Stimulated activated CD8-positive, alpha-beta memory T cell treated with anti-CD3 and anti-CD28 coated beads, Interleukin-12 subunit alpha, Interleukin-12 subunit beta, amount 100 ng/mL, for 1 hour (primary cell): Measurements from ENCODE around the gene AK4.

Experiments used
- DNase-seq: peaks from one replicate; pipeline ENCODE4 v3.0.0-alpha.2; 2020; ENCODE audit warnings: low read depth

Gene AK4

DNA sequence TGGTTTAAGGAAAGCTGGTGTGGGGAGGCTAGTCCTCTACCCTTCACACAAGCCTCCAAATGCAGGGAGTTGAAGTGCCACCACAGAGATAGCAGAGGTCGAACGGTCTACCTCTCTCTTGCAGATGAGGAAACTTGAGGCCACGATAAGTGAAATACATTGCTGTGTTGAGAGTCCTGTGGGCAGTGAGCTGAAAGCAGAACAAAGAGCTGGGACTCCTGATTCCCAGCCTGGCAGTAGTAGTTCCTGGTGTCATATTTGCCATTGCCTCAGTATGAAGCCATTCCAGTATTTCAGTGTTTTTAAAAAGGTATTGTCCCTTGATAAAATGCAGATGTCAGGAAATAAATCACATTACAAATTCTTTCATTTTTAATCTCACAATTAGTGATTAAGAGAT lies 28.6 kb downstream of the AK4 start:
- no peak for DNase-seq

DNA sequence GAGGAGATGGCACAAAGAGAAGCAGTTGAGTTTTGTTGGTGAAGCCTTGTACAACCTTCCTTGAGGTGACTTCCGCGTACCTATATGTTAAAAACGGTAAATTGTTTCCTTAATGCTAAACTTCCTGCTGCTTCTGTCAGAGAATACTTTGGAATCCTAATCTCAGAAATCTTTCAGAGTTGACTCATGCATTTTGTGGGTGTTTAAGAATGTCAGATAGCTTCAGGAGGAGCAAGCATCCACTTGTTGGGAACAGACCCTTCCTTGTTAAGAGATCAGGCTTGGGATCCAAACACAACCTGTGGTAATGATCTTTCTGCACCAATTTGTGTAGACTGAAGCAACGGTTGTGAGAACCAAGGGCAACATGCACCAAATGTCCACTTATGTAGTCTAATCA lies 29.5 kb downstream of the AK4 start:
- DNase-seq = no peak

DNA sequence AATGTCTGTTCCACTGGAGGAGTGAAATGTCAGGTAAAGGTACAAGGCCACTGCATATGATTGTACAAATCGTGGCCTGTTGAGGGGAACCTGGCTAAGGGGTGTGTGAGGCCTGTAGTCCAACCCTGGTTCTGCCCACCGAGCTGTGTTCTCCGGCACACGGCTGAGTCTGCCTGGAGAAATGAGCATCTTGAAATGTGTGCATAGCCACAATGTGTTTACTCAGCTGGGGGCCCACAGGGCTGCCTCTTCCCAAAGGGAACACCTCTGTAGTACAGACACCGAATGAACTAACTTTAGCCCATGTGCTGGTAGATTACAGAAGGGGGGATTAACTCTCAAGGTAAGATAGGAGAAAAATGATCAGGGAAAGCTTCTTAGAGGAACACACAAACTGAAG lies 30.2 kb downstream of the AK4 start:
- DNase-seq = no peak

DNA sequence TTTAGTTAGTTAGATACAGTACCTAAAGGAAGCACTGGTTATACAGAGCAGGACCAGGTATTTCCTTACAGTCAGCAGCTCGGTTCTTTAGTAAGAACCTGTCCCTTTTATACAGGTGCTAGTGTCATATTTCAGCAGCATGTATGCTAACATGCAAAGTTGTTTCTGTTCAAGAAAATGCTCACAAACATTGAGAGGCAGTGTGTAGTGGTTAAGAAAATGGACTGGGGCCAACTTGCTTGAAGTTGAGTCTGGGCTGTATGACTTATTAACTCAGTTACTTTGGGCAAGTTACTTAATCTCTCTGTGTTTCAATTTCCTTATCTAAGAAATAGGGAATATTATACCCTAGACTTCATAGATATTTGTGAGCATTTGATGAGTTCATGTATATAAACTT lies 31.1 kb downstream of the AK4 start:
- DNase-seq = no peak

DNA sequence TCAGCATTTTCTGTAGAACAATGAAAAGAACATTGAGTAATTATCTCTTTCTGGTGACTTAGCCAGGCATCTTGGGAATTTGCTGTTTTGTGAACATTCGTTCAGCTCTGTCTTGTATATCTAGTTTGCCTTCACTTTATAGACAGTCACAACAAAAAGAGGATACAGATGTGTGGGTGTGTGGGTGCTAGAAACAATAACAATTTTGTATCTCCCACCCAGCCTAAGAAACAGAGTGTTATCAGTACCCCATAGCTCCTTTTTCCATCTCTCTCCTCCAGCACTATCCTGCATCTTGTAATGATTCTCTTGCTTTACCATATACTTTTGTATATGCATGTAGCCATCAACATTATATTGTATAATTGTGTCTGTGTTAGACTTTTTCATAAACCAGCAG lies 33.0 kb downstream of the AK4 start:
- DNase-seq = no peak

DNA sequence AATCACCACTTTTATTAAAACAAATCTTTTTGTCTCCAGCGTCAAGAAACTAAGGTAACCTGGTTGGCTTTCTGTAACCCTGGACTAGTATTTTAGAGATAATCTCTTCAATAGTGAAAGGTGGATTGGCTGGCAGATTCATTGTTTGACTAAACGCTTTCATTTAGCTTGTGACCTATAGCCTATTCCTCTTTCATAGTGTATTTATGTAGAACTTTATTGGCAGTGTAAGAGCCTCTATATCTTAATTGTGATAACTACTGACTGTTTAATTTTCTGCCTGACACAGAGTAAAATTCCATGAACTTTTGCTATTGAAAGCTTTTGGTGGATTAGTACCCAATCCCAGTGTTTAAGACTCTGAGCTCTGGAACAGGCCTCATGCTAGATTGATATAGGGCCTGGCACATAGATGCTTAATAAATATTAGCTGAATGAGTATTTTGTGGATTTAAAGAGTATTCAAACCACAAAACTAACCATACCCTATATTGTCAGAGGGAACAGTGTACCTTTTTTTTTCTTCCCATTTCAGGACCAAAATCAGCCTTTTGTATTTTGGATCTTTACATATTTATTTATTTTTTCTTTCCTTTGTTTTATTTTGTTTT lies 34.8 kb downstream of the AK4 start:
- DNase-seq = no peak

DNA sequence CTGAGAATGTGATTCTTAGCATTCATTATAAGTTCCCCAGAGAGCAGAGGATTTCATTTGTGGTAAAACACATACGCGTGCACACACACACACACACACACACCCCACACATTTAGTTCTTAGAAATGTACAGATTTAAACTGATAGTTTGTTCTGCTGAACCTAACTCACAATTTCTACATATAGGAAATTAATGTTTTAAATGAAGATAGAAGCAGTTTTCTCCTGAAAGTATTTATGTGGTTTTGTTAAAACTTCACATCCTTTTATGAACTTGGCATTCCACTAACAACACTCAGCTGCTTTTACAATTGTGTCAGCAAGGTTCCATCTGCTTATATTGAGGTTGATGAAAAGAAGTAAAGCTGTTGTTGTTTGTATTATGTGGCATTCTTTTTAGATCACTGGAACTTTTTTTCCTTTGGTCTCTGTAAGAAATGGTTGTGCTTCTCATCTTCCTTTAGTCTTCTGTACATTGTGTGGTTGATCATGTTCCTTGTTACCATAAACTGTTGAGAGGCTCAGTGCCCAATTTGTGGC lies 41.6 kb downstream of the AK4 start:
- no peak for DNase-seq

DNA sequence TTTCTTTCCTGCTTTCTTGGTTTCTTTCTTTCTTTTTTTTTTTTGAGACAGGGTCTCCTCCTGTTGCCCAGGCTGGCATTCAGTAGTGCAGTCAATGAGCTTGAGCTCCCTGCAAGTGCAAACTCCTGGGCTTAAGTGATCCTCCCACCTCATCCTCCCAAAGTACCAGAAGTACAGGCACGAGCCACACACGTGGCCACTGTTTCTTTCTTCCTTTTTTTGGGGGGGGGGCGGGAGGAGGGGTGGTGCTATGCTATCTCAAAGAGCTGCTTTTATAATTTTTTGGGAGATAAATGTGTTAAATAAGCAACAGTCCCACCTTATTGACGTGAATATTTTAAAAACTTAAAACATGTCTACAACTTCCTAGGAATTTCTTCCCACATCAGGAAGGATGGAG lies 42.2 kb downstream of the AK4 start:
- DNase-seq = no peak

DNA sequence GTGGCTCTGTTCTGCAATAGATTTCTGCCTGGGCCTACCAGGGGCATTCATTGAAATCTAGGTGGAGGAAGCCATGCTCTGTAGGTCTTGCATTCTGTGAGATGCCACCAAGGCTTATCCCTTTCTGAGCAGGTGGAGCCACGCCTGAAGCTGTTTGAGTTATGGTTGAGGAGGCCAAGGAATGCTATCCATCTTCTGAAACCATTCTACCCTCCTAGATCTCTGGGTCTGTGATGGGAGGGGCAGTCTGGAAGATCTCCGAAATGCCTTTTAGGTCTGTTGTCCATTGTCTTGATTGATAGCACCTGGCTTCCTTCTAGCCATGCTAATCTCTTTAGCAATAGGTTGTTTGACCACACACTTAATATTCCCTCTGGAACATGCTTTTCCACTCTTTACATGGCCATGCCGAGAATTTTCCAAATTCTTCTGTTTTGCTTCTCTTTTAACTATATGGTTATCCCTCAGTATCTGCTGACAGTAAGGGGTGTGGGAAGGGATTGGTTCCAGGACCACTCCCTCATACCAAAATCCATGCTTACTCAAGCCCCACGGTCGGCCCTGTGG lies 45.2 kb downstream of the AK4 start:
- no peak for DNase-seq

DNA sequence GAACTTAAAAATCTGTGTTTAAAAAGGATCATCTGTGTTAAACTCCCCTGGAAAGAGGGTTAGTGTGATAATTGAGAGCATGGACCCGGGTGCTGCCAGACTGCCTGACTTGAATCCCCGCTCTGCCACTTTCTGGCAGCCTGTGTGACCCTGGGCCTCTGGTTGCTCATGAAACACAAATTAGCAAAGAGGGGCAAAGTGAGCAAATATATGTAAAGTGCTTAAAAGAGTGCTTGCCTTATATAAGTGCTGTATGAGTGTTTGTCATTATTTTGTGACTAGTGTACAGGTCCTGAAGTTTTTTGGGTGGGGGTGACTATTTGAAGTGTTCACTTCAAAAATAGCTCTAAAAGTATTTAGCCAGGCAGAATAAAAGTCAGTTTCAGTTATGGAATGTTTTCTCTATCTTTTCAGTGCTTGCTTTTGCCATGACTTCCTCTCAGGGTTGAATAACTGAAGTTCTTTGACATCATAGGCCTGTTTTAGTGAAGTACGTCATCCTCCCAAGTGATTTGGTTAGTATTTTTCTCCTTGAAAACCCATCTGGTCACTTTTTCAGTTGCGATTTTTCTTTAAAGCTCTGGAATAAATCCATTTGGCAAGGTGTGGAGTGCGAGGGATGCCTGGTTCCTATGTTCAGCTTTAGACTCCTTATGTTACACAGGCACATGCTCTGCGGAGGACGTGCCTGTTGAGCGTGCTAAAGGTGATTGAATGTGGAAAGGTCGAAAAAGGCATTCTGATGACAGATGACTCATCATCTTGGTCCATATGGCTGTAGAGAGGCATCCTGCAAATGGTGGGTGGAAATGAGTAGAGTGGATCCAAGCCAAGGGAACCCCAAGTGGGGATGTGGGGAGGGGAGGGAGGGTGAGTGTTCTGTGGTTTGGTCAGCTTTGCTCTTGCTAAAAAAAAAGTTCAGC lies 47.8 kb downstream of the AK4 start:
- no peak for DNase-seq

DNA sequence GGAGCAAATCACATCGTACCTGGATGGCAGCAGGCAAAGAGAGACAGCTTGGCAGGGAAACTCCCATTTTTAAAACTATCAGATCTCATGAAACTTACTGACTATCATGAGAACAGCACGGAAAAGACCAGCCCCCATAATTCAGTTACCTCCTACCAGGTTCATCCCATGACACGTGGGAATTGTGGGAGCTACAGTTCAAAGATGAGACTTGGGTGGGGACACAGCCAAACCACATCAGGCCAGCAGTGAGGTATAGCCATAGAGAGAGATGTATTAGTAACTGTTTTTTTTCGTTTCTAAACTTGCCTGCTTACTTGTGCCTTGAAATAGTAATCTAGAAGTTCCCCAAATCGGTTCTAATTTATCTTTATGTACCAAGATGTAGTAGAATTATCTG lies 48.9 kb downstream of the AK4 start:
- DNase-seq = no peak

DNA sequence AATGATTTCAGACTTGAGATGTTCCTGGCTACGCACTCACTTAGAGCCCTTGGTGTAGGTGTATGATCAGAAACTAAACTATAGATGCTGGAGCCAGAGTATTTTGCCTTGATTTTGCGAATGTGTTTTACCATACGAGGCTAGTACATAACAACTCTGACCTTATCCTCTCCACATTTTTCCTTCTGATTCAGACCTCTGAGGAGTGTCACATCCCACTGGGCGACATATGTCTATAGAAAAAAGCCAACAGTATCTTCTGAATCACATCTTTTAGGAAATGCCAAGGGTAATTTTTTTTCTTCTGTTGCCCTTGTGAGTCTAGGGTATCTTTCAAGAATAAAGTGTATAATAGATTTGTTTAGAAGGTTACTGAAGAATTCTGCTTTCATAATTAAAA lies 49.6 kb downstream of the AK4 start:
- no peak for DNase-seq

DNA sequence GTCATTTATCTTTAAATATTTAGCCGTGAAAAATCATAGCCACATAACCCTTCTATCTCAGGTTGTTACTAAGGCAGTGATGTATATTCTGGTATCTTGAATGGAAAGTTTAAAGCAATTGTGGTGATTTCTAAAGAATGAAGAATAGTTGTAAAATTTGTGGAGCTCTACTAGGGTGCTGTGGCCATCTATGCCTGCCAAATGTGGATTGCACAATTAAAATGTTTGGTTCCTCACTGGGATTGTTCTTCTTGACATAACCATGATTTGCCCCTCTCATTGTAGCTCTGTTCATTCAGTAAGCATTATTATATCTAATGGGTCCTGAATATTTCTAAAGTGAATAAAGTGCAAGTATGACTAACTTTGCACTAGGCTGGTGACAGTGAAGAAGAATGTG lies 50.1 kb downstream of the AK4 start:
- no peak for DNase-seq

DNA sequence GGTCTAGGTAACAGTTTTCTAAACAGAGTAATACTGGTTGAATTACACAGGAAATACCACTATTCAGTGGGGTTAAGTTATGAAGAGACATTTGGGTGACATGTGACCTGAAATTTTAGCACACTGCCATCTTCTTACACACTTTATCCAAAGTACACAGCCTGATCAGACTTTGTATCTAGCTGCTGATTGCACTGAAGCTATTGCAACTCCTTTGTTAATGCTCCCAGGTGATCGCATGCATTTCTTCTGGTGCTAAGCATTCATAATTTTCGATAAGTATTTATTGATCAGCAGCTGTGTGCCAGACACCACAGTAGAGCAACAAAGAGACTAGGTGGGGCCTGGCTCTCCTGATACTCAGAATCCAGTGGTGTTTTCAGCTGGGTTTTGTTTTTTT lies 52.4 kb downstream of the AK4 start:
- DNase-seq = no peak

DNA sequence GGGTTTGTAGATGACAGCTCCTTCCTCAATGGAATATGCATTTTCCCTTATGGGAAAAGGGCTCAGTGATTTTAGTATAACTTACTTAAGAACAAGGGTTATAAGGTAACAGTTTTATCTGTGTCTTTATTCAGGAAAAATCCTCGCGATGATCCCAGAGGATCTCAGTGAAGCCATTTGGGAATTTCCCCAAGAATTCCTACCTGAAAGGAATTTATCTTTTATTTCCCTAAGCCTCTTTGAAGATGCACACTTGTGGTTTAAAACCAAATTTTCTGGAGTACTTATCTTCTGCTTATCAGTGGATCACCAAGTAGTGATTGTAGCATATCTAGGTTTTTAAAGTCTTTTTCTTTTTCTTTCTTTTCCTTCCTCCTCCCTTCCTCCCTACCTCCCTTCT lies 58.8 kb downstream of the AK4 start:
- DNase-seq = no peak

DNA sequence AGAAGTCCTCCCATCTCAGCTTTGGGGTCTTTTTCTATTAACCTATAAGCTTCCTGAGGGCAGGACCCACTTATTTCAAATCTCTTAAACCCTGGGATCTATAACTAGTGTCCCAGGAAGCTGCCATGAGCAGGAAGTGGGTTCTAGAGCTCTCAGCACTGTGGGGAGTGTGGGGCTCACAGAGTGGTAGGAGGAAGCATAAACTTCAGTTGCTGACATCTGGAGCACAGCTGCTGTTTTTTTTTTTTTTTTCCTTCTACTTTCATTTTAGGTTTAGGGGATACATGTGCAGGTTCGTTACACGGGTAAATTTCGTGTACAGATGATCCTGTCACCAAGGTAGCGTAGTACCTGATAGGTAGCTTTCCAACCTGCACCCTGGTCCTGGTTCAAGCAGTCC lies 59.3 kb downstream of the AK4 start:
- no peak for DNase-seq

DNA sequence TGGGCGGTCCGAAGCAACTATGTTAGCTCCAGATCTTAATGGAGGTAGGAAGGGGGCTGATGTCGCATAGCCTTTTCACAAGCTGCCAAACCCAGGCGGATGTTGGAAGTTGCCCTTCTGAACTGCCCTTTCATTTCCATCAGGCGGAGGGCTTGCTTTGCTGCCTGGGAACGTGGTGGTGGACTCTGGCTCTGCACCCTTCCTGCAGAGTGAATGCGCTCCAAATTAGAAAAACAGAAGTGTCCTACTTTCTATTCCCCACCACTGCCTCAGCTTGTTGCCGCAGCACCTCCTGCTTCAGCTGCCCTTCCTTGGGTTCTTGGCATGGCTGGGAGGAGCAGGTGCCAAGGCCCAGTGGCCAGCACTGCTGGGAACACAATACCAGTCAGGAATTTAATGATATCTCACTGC lies 60.6 kb downstream of the AK4 start:
- no peak for DNase-seq

DNA sequence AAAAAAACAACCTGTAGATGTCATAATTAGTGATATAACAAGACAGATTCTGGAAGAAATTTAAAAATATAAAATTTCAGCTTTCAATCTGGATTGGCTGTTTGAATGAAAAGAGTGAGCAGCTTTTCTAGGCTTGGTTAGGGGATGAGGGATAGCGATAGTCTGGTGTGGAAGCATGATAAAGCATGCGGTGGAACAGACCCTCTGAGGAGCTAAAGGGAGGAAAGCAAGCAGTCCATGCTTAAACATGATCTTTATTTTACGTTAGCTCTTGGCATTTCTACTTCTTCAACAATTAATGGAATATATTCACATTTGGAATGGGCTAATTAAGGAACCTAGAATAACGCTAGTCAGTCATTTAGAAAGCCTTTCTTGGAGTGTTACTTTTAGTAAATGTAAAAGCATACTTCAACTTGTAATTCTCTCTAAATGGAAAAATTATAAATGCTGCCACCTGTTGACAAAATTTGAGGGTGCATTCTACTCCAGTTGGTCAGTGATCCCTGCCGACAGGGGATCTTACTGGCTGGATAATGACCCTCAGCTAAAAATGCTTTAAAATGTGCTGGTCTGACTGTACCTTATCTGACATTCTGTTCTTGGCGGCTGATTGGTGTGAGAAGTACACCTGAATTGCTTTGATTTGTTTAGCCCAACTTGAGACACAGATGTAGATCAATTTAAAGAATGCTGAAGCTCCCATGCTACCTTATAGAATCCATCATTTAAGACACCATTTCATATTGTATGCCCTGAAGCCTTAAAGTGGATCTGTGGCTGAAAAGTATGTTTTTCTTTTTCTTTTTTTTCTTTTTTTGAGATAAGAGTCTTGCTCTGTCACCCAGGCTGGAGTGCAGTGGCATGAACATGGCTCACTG lies 61.2 kb downstream of the AK4 start:
- no peak for DNase-seq

DNA sequence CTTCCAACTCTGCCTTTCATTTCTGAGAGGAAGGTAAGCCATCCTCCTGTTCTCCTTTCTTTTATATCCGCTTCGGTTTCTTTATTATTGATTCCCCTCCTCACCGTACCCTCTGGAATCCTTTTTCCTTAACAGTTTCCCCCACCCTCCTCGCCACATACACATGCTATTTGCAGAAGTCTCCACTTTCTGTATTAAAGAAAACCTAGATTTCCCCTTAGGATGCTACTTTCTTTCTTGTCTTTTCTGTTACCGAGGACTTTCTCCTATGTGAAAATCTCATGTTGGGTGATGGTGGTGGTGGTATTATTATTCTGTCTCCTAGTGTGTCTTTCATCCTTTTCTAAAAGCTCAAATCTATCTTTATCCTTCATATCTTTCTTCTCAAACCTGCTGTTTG lies 62.3 kb downstream of the AK4 start:
- DNase-seq = no peak

DNA sequence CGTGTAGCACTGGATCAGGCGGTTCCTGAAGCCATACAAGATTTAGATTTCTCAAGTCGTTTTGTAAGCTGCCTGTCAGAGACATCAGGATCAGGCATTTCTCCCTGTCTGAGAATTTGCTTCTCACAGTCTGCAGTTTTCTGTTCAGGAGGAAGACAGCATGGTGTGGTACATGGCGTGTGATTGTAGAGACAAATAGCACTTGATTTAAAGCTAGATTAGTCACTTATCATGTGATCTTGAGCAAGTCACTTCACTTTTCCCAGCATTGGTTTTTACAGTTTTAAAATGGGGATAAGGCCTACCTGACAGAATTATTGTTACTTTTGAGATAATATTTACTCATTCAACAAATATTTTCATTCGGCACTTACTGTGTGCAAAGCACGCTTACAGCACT lies 63.3 kb downstream of the AK4 start:
- no peak for DNase-seq

DNA sequence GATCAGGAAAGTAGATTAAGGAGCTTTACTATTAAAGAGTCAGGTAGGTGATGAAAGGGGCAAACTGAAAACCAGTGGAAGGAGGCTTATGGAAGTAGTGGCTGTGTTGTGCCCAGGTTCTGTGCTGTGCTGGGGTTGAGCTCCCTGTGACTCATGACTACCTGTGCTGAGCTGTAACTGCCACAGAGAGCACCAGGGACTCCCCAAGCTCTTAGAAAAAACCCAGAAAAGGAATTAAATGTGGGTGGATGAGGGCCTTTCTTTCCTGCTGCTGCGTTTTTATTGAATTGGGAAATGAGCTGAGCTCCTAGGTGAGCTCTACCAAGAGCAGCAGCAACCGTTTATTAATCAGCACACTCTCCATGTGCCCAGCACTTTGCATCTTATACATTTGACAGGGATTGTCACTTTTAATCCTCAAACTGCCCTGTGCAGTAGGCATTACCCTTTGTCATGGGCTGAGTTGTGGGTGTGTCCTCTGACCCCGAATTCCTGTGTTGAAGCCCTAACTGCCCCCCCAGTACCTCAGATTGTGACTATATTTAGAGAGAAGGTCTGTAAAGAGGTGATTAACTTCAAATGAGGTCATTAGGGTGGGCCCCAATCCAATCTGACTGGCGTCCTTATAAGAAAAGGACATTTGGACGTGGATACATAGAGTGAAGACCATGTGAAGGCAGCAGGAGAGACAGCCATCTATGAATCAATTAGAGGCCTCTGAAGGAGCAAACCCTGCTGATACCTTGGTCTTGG lies 65.4 kb downstream of the AK4 start:
- no peak for DNase-seq
